Measurements from ENCODE around the gene SYNGR2.

DNA sequence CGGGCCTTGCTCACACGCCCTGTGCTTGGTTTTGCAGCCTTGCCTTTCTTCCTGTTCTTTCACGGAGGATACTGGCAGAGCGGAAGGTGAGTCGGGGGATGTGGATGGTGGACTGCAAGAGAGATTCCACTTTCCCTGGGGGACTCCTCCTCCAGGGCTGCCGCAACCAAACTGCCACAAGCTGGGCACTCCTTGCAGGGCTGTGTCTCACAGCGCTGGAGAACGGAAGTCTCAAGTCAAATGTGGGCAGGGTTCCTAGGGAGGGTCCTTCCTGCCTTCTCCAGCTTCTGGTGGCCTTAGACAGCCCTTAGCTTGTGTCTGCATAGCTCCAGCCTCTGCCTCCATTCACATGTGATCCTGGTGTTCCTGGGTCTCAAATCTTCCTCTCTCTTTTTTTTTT, 34.3 kb downstream of the SYNGR2 start:
- no peak for TF ChIP-seq CTCF (IDR thresholded peaks at IDR 0.05; ENCODE audit: insufficient read depth, low read length)
- no peak for TF ChIP-seq POLR2AphosphoS5 (IDR thresholded peaks at IDR 0.05; ENCODE audit: low read depth)
